MM.1S (cell line): Measurements from ENCODE around the gene FAM216A.
"Not testable (repeated sequence)": the region's sequence is repeated elsewhere in the genome, so short reads cannot be mapped to it uniquely, and the experiment has no call there.

Experiments used
- CTCF ChIP-seq: fragments of 300-600 bp; sonication (generic); IDR thresholded peaks from 2 replicates; pipeline ENCODE4 v1.5.1; 2016; ENCODE audit warnings: antibody characterized with exemption, low read length, mixed read lengths
- EZH2 ChIP-seq: fragments of 300-600 bp; sonication (generic); optimal IDR thresholded peaks from 2 replicates; pipeline ENCODE3; 2017; ENCODE audit warnings: low read depth, mild to moderate bottlenecking, antibody characterized with exemption, low read length, mixed read lengths

- TF ChIP-seq CTCF, EZH2: not testable (repeated sequence)
These were observed 2.9 kb upstream of the FAM216A start for GRCh38 chr12:110465765-110466164.
